H1 (cell line): ENCODE measurements around the gene OR2T6. TPM values are rescaled to one million over a fixed set of nuclear protein-coding genes. Genes with fewer than 3 reads are reported as not detected.

Experiments used
- CTCF ChIA-PET: fragments of 300-600 bp; sonication (Branson Sonifier 250); formaldehyde crosslinking; loops from one replicate; lab custom pipeline; 2021; ENCODE audit not compliant: partially characterized antibody; lab: Charles Lee
- POLR2A ChIA-PET: fragments of 300-600 bp; sonication (Branson Sonifier 250); formaldehyde crosslinking; loops from one replicate; lab custom pipeline; 2021; ENCODE audit warnings: inconsistent platforms; ENCODE audit not compliant: partially characterized antibody; lab: Charles Lee
- DNase-seq, 2 experiments: peaks; one replicate each; pipeline versions ENCODE4 v3.0.0 to v3.0.0-alpha.2; 2010 to 2022; ENCODE audit warnings: low spot score in 2 of 2, low read depth in 1 of 2, mixed read lengths in 1 of 2
- FAIRE-seq: peaks from 2 replicates; lab custom pipeline; 2011; peaks lifted over from hg19 to GRCh38; lab: Jason Lieb, UNC
- H2AFZ ChIP-seq: 2 replicates; pipeline ENCODE4 v1.8.1; 2012; ENCODE audit warnings: low read length, inconsistent platforms
- H2AK5ac ChIP-seq: 2 replicates; pipeline ENCODE4 v1.6.1; 2013; ENCODE audit warnings: low read depth, low read length
- H2BK120ac ChIP-seq: replicated peaks from 2 replicates; pipeline ENCODE3; 2013; ENCODE audit warnings: low read depth, low read length, inconsistent platforms
- H2BK12ac ChIP-seq: 2 replicates; pipeline ENCODE4 v1.6.1; 2013; ENCODE audit warnings: low read depth, low read length
- H2BK15ac ChIP-seq: 2 replicates; pipeline ENCODE4 v1.6.1; 2013; ENCODE audit warnings: low read length
- H2BK20ac ChIP-seq: 2 replicates; pipeline ENCODE4 v1.6.1; 2013; ENCODE audit warnings: low read length
- H2BK5ac ChIP-seq: 2 replicates; pipeline ENCODE4 v1.6.1; 2013; ENCODE audit warnings: low read depth, low read length
- H3K14ac ChIP-seq: 2 replicates; pipeline ENCODE4 v1.6.1; 2013; ENCODE audit warnings: inconsistent platforms; ENCODE audit not compliant: insufficient read length
- H3K18ac ChIP-seq: 2 replicates; pipeline ENCODE4 v1.6.1; 2013; ENCODE audit warnings: low read length; ENCODE audit errors: extremely low read depth
- H3K23ac ChIP-seq: 2 replicates; pipeline ENCODE4 v1.6.1; 2013; ENCODE audit warnings: inconsistent platforms; ENCODE audit not compliant: insufficient read length
- H3K23me2 ChIP-seq: 2 replicates; pipeline ENCODE4 v1.6.1; 2013; ENCODE audit warnings: low read depth, low read length
- H3K27ac ChIP-seq: 2 replicates; pipeline ENCODE4 v1.6.1; 2011; ENCODE audit warnings: low read depth, low read length, inconsistent platforms
- H3K27me3 ChIP-seq, 4 experiments: replicated peaks in 1 of 4; 1 replicate in 1 of 4; 2 replicates in 3 of 4; pipeline versions ENCODE4 v1.6.1 to v1.8.1; 2011 to 2013; ENCODE audit warnings: low read length in 3 of 4, mild to moderate bottlenecking in 3 of 4, inconsistent platforms in 2 of 4, mixed read lengths in 2 of 4, moderate library complexity in 1 of 4; ENCODE audit not compliant: control insufficient read depth in 3 of 4, insufficient read depth in 3 of 4; ENCODE audit errors: extremely low read depth in 1 of 4
- H3K36me3 ChIP-seq, 4 experiments: 2 replicates each; pipeline versions ENCODE4 v1.6.1 to v1.8.1; 2011 to 2013; ENCODE audit warnings: mild to moderate bottlenecking in 4 of 4, low read length in 3 of 4, moderate library complexity in 2 of 4, control low read depth in 1 of 4, inconsistent platforms in 1 of 4; ENCODE audit not compliant: insufficient read depth in 4 of 4, control insufficient read depth in 2 of 4
- H3K4ac ChIP-seq: replicated peaks from 2 replicates; pipeline ENCODE3; 2013; ENCODE audit warnings: low read length, low read depth, mixed read lengths, inconsistent platforms; ENCODE audit not compliant: insufficient read length
- H3K4me1 ChIP-seq, 4 experiments: replicated peaks in 1 of 4; 1 replicate in 1 of 4; 2 replicates in 3 of 4; pipeline versions ENCODE4 v1.6.1 to v1.8.1; 2011 to 2013; ENCODE audit warnings: low read length in 3 of 4, inconsistent platforms in 2 of 4, mixed read lengths in 1 of 4; ENCODE audit not compliant: insufficient read depth in 4 of 4, control insufficient read depth in 3 of 4
- H3K4me2 ChIP-seq, 2 experiments: 2 replicates each; pipeline versions ENCODE4 v1.6.1 to v1.8.1; 2011 to 2013; ENCODE audit warnings: low read depth in 2 of 2, low read length in 2 of 2, control low read depth in 1 of 2, inconsistent platforms in 1 of 2, mild to moderate bottlenecking in 1 of 2; ENCODE audit not compliant: insufficient read depth in 1 of 2
- H3K4me3 ChIP-seq, 4 experiments: fragments of 200-600, 300-600 bp in 1 of 4; sonication (generic), shearing (Covaris generic), sonication (Bioruptor Twin) in 1 of 4; 2 replicates each; pipeline versions ENCODE4 v1.5.1 to v1.8.1; 2011 to 2016; ENCODE audit warnings: low read length in 4 of 4, low read depth in 3 of 4, control low read depth in 2 of 4, inconsistent platforms in 2 of 4, mild to moderate bottlenecking in 2 of 4, mixed read lengths in 1 of 4, moderate library complexity in 1 of 4; ENCODE audit not compliant: insufficient read depth in 2 of 4; ENCODE audit errors: extremely low read depth in 1 of 4
- H3K56ac ChIP-seq: replicated peaks from 2 replicates; pipeline ENCODE3; 2013; ENCODE audit warnings: low read depth, mild to moderate bottlenecking, mixed read lengths, low read length, inconsistent platforms; ENCODE audit not compliant: insufficient read length
- H3K79me1 ChIP-seq: 2 replicates; pipeline ENCODE4 v1.6.1; 2013; ENCODE audit warnings: low read depth, low read length, control low read depth
- H3K79me2 ChIP-seq, 2 experiments: 2 replicates each; pipeline versions ENCODE4 v1.6.1 to v1.8.1; 2012 to 2013; ENCODE audit warnings: low read length in 2 of 2, mild to moderate bottlenecking in 2 of 2, inconsistent platforms in 1 of 2; ENCODE audit not compliant: insufficient read depth in 2 of 2, control insufficient read depth in 1 of 2
- H3K9ac ChIP-seq, 4 experiments: replicated peaks in 1 of 4; 1 replicate in 1 of 4; 2 replicates in 3 of 4; pipeline versions ENCODE4 v1.6.1 to v1.8.1; 2011 to 2013; ENCODE audit warnings: low read depth in 3 of 4, low read length in 3 of 4, control low read depth in 2 of 4, mild to moderate bottlenecking in 2 of 4, moderate library complexity in 2 of 4, inconsistent platforms in 1 of 4; ENCODE audit errors: extremely low read depth in 1 of 4
- H3K9me3 ChIP-seq, 2 experiments: 2 replicates each; pipeline versions ENCODE4 v1.6.1 to v1.8.1; 2012 to 2013; ENCODE audit warnings: mild to moderate bottlenecking in 2 of 2, moderate library complexity in 2 of 2, control low read depth in 1 of 2, inconsistent platforms in 1 of 2, low read depth in 1 of 2, low read length in 1 of 2, mixed read lengths in 1 of 2; ENCODE audit not compliant: insufficient read depth in 2 of 2
- H4K20me1 ChIP-seq, 2 experiments: replicated peaks in 1 of 2; 2 replicates each; pipeline versions ENCODE3 to v1.8.1; 2011 to 2013; ENCODE audit warnings: inconsistent platforms in 2 of 2, low read length in 2 of 2, mild to moderate bottlenecking in 1 of 2; ENCODE audit not compliant: insufficient read depth in 2 of 2, control insufficient read depth in 1 of 2
- H4K5ac ChIP-seq: 2 replicates; pipeline ENCODE4 v1.6.1; 2013; ENCODE audit warnings: low read length, low read depth, mixed read lengths, inconsistent platforms; ENCODE audit not compliant: insufficient read length
- H4K8ac ChIP-seq: 2 replicates; pipeline ENCODE4 v1.8.0; 2013; ENCODE audit warnings: mild to moderate bottlenecking, moderate library complexity, low read length, inconsistent platforms; ENCODE audit not compliant: insufficient read depth; ENCODE audit errors: extremely low read depth
- H4K91ac ChIP-seq: replicated peaks from 2 replicates; pipeline ENCODE3; 2013; ENCODE audit warnings: low read length, mixed read lengths, inconsistent platforms; ENCODE audit not compliant: insufficient read length
- ASH2L ChIP-seq: fragments of 200-600, 300-600 bp; sonication (generic); IDR thresholded peaks from one replicate; pipeline ENCODE4 v1.7.1; 2017; ENCODE audit warnings: low read length
- ATF3 ChIP-seq: IDR thresholded peaks from 2 replicates; pipeline ENCODE4 v1.6.1; 2011; ENCODE audit warnings: low read depth, mild to moderate bottlenecking, low read length; ENCODE audit not compliant: insufficient read depth
- CBX5 ChIP-seq: fragments of 300-800, 300-1000 bp; sonication (generic); IDR thresholded peaks from 2 replicates; pipeline ENCODE4 v1.7.1; 2016; ENCODE audit warnings: antibody characterized with exemption, low read length, low read depth
- CHD1 ChIP-seq: IDR thresholded peaks from 2 replicates; pipeline ENCODE4 v1.6.1; 2012; ENCODE audit warnings: low read depth, low read length, improper control_type of control experiment
- CTBP2 ChIP-seq: IDR thresholded peaks from 2 replicates; pipeline ENCODE4 v1.7.0; 2011; ENCODE audit warnings: borderline replicate concordance, mild to moderate bottlenecking, moderate library complexity, mixed read lengths, low read length; ENCODE audit not compliant: insufficient read depth, insufficient read length
- RAD21 ChIP-seq, 2 experiments: IDR thresholded peaks in 1 of 2; conservative IDR thresholded peaks in 1 of 2; 2 replicates each; pipeline ENCODE4 v1.6.1; 2011; ENCODE audit warnings: low read depth in 2 of 2, low read length in 2 of 2, improper control_type of control experiment in 1 of 2, inconsistent platforms in 1 of 2, mild to moderate bottlenecking in 1 of 2, moderate library complexity in 1 of 2
- SIX5 ChIP-seq: IDR thresholded peaks from 2 replicates; pipeline ENCODE4 v1.6.1; 2011; ENCODE audit warnings: mild to moderate bottlenecking, low read depth, low read length
- SP4 ChIP-seq: IDR thresholded peaks from 2 replicates; pipeline ENCODE4 v1.6.1; 2012; ENCODE audit warnings: low read length, inconsistent platforms
- SUZ12 ChIP-seq: fragments of 200-600 bp; sonication (generic); IDR thresholded peaks from 2 replicates; pipeline ENCODE4 v1.6.1; 2012; ENCODE audit warnings: mild to moderate bottlenecking, inconsistent platforms, low read length, moderate library complexity, mixed read lengths
- TBP ChIP-seq: IDR thresholded peaks from 2 replicates; pipeline ENCODE4 v1.6.1; 2011; ENCODE audit warnings: low read depth, low read length, improper control_type of control experiment
- YY1 ChIP-seq: IDR thresholded peaks from 2 replicates; pipeline ENCODE4 v1.6.1; 2011; ENCODE audit warnings: low read depth, mild to moderate bottlenecking, low read length
- WGBS, 2 experiments: shearing (Covaris generic) in 1 of 2; methylation state at CpG; one replicate each; pipeline versions ENCODE4 v1.1.6 to v1.1.7; 2013 to 2015; ENCODE audit warnings: low lambda C conversion rate in 2 of 2, mixed read lengths in 2 of 2, inconsistent platforms in 1 of 2, low coverage in 1 of 2, missing lambda C conversion rate in 1 of 2; ENCODE audit not compliant: insufficient replicate concordance in 2 of 2, insufficient coverage in 1 of 2, insufficient read length in 1 of 2; ENCODE audit errors: extremely low coverage in 1 of 2, missing lambda C conversion rate in 1 of 2; 5-methylcytosine and 5-hydroxymethylcytosine counted together
- polyA plus RNA-seq, 7 experiments: library from polyadenylated mRNA; depleted of rRNA in 3 of 7; stranded (reverse) in 5 of 7; unstranded in 2 of 7; fragments of >200 nt in 5 of 7; fragments of 200-250 nt in 2 of 7; gene quantifications; 1 replicate in 5 of 7; 2 replicates in 1 of 7; 4 replicates in 1 of 7; pipeline versions ENCODE4 v1.2.1 to v1.2.3, GENCODE V29; 2011 to 2013; ENCODE audit warnings: missing spikeins in 2 of 7, mixed read lengths in 2 of 7
- total RNA-seq: library from RNA; stranded (reverse); fragmentation: NEBNext Ultra II Directional; extraction: Animal tissue kit (Norgen Biotek cat#: 25700); gene quantifications from 2 replicates; pipeline ENCODE4 v1.2.1, GENCODE V29; 2021

OR2T6 gene
- total and polyA plus RNA-seq, 2 of the 8 experiments (the other 6 are each of a cell fraction or from before 2014, with no cell fraction given): not detected

- H3K18ac ChIP-seq: no peak overlapping the region
- no peak overlapping the region for H4K5ac ChIP-seq
- no peak overlapping the region for H2BK20ac ChIP-seq
- no peak overlapping the region for H4K91ac ChIP-seq
- no peak overlapping the region for H2BK120ac ChIP-seq
- H3K14ac ChIP-seq: no peak overlapping the region
- CTCF ChIA-PET: no interaction called here
- no peak overlapping the region for H3K27ac ChIP-seq
- H2BK12ac ChIP-seq: no peak overlapping the region
- no peaks in the 10 kb centered on the region for H3K79me1 ChIP-seq
- peaks cover 68 to 79% of the 10 kb centered on the region in 2 experiments for H3K9me3 ChIP-seq
- H3K27me3 ChIP-seq: no peaks in the 10 kb centered on the region
- 72% methylated on average over 8 of the region's 8 CpGs; no CpG with 5 or more reads in 1 of the 2 experiments for WGBS, 2 experiments
- no peak overlapping the region for H2AK5ac ChIP-seq
- FAIRE-seq (no peak), DNase-seq (no peak)
- no peak overlapping the region for H3K4me2 ChIP-seq
- no peak for TF ChIP-seq RAD21 (IDR thresholded peaks at IDR 0.05 in 1 of 2, conservative IDR thresholded peaks at IDR 0.05 in 1 of 2; ENCODE audit: low read depth in 2 of 2, low read length in 2 of 2)
- TF ChIP-seq SP4: no peak
- TF ChIP-seq CHD1: no peak
- no peak for TF ChIP-seq ATF3
- TF ChIP-seq SIX5: no peak
- TF ChIP-seq ASH2L: no peak
- no peak for TF ChIP-seq CBX5
- no peak for TF ChIP-seq CTBP2
- TF ChIP-seq SUZ12: no peak
- no peak for TF ChIP-seq TBP
- no peak for TF ChIP-seq YY1
- H2BK5ac ChIP-seq: no peak overlapping the region
- H3K4ac ChIP-seq: no peak overlapping the region
- H3K9ac ChIP-seq: no peak overlapping the region
- H2AFZ ChIP-seq: no peak overlapping the region
- no peak overlapping the region for H3K56ac ChIP-seq
- H4K8ac ChIP-seq: no peak overlapping the region
- no peaks in the 10 kb centered on the region for H3K79me2 ChIP-seq
- no peaks in the 10 kb centered on the region for H3K23me2 ChIP-seq
- POLR2A ChIA-PET: no interaction called here
- no peak overlapping the region for H3K23ac ChIP-seq
- H4K20me1 ChIP-seq: no peaks in the 10 kb centered on the region
- no peaks in the 10 kb centered on the region for H3K4me1 ChIP-seq
- H2BK15ac ChIP-seq: no peak overlapping the region
- H3K4me3 ChIP-seq: no peak overlapping the region
- no peaks in the 10 kb centered on the region; a peak in 1 of 8 replicates for H3K36me3 ChIP-seq
Observed at GRCh38 chr1:248406721-248407692, 31.5 kb downstream of the OR2T6 start.
